ENCODE results near the gene SREBF2. TPM values are rescaled to one million over a fixed set of nuclear protein-coding genes. Genes with fewer than 3 reads are reported as not detected.

The SREBF2 gene
- total and polyA plus RNA-seq, 2 donors from 2014 or later, result 49.2 to 71.4 TPM

GRCh38 chr22:41892721-41893120 lies 59.8 kb downstream of the SREBF2 start:
- FAIRE-seq, result no peak

GRCh38 chr22:41893591-41894375 lies 60.9 kb downstream of the SREBF2 start:
- no peaks in the 10 kb centered on the region for H3K4me1 ChIP-seq (ENCODE audit: control insufficient read depth in 2 of 3, insufficient read depth in 2 of 3, low read depth in 1 of 3, low read length in 3 of 3)
- peaks cover 3 to 37% (median 27%) of the 10 kb centered on the region in 3 donors for H3K36me3 ChIP-seq (ENCODE audit: control insufficient read depth in 2 of 3, insufficient read depth in 3 of 3, low read length in 3 of 3)
- FAIRE-seq (no peak), DNase-seq (no peak)
- H3K27me3 ChIP-seq (ENCODE audit: control insufficient read depth, insufficient read depth, low read length), result no peaks in the 10 kb centered on the region
- intact Hi-C loops (cut with DNase I), result no loop called here
- H3K9me3 ChIP-seq (ENCODE audit: control insufficient read depth in 2 of 3, insufficient read depth in 1 of 3, low read length in 3 of 3), result no peaks in the 10 kb centered on the region
- H3K27ac ChIP-seq (ENCODE audit: low read depth in 2 of 2, low read length in 2 of 2), result no peak overlapping the region
- TF ChIP-seq CTCF (IDR thresholded peaks at IDR 0.05; ENCODE audit: borderline replicate concordance, extremely low read depth, insufficient read depth), result no peak
- H3K4me3 ChIP-seq (ENCODE audit: low read length in 3 of 3), result no peak overlapping the region
- H3K9ac ChIP-seq (ENCODE audit: low read length in 3 of 3), result no peak overlapping the region

More at GRCh38 chr22:41892721-41893120, 59.8 kb downstream of the SREBF2 start:
- no peaks in the 10 kb centered on the region for H3K4me1 ChIP-seq (ENCODE audit: control insufficient read depth in 2 of 3, insufficient read depth in 2 of 3, low read depth in 1 of 3, low read length in 3 of 3)
- TF ChIP-seq CTCF (IDR thresholded peaks at IDR 0.05; ENCODE audit: borderline replicate concordance, extremely low read depth, insufficient read depth), result no peak
- H3K4me3 ChIP-seq (ENCODE audit: low read length in 3 of 3), result no peak overlapping the region
- H3K9ac ChIP-seq (ENCODE audit: low read length in 3 of 3), result no peak overlapping the region
- peaks cover 3 to 39% (median 25%) of the 10 kb centered on the region in 3 donors for H3K36me3 ChIP-seq (ENCODE audit: control insufficient read depth in 2 of 3, insufficient read depth in 3 of 3, low read length in 3 of 3)
- DNase-seq, result no peak
- no peaks in the 10 kb centered on the region for H3K27me3 ChIP-seq (ENCODE audit: control insufficient read depth, insufficient read depth, low read length)
- intact Hi-C loops (cut with DNase I), result no loop called here
- no peaks in the 10 kb centered on the region for H3K9me3 ChIP-seq (ENCODE audit: control insufficient read depth in 2 of 3, insufficient read depth in 1 of 3, low read length in 3 of 3)
- no peak overlapping the region for H3K27ac ChIP-seq (ENCODE audit: low read depth in 2 of 2, low read length in 2 of 2)

- DNase-seq (no peak), FAIRE-seq (no peak)
- peaks cover 2 to 31% (median 29%) of the 10 kb centered on the region in 3 donors for H3K36me3 ChIP-seq (ENCODE audit: control insufficient read depth in 2 of 3, insufficient read depth in 3 of 3, low read length in 3 of 3)
- H3K4me3 ChIP-seq (ENCODE audit: low read length in 3 of 3), result no peak overlapping the region
- H3K9ac ChIP-seq (ENCODE audit: low read length in 3 of 3), result no peak overlapping the region
- H3K9me3 ChIP-seq (ENCODE audit: control insufficient read depth in 2 of 3, insufficient read depth in 1 of 3, low read length in 3 of 3), result no peaks in the 10 kb centered on the region
- no peak overlapping the region for H3K27ac ChIP-seq (ENCODE audit: low read depth in 2 of 2, low read length in 2 of 2)
- TF ChIP-seq CTCF (IDR thresholded peaks at IDR 0.05; ENCODE audit: borderline replicate concordance, extremely low read depth, insufficient read depth), result no peak
- intact Hi-C loops (cut with DNase I), result no loop called here
- peaks cover 0 to 8% (median 0%) of the 10 kb centered on the region in 3 donors for H3K4me1 ChIP-seq (ENCODE audit: control insufficient read depth in 2 of 3, insufficient read depth in 2 of 3, low read depth in 1 of 3, low read length in 3 of 3)
- no peaks in the 10 kb centered on the region for H3K27me3 ChIP-seq (ENCODE audit: control insufficient read depth, insufficient read depth, low read length)
Measured at GRCh38 chr22:41898645-41899044, 65.7 kb downstream of the SREBF2 start.

Measured in kidney (tissue), 14 donors.